Dermis microvascular lymphatic vessel endothelial cell (primary cell): ENCODE data around the gene PPA1. TPM values are rescaled to one million over a fixed set of nuclear protein-coding genes. Genes with fewer than 3 reads are reported as not detected.
"Not testable (repeated sequence)": the region's sequence is repeated elsewhere in the genome, so short reads cannot be mapped to it uniquely, and the experiment has no call there.

Source experiments
- DNase-seq, 2 donors: peaks; one replicate each; pipeline versions ENCODE4 v3.0.0 to v3.0.0-alpha.2; 2010; ENCODE audit warnings: low read depth in 2 of 2
- total RNA-seq: library from RNA; depleted of rRNA; stranded (reverse); fragments of >200 nt; gene quantifications from 2 replicates; pipeline ENCODE4 v1.2.1, GENCODE V29; 2014

Gene PPA1
- total RNA-seq, 1 donor from 2014 or later: 147 TPM

DNA sequence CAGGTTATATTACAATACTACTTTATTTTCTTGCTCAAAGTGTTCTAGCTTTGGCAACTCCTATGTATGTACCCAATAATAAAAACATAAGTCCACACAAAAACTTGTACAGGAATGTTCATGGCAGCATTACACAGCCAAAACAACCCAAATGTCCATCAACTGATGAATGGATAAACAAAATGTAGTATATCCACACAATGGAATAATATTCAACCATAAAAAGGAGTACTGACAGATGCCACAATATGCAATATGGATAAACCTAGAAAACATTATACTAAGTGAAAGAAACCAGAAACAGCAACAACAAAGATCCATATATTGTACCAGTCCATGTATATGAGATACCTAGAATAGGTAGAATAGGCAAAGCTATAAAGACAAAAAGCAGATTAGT is 21.0 kb downstream of the PPA1 start:
- no peak for DNase-seq

- DNase-seq: no peak
These were observed 26.5 kb downstream of the PPA1 start for GRCh38 chr10:70206762-70207161.

DNA sequence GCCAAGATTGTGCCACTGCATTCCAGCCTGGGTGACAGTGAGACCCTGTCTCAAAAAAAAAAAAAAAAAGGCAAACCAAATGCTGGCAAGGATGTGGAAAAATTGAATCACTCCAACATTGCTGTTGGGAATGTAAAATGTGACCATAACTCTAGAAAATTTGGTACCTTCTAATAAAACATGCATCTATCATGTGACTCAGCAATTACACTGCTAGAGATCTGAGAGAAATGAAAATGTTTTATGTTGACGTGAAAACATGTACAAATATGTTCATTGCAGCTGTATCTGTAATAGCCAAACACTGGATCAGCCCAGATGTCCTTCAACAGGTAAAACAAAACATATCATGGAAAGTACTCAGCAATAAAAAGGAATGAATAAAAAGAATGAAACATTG is 32.1 kb downstream of the PPA1 start:
- DNase-seq: no peak

GRCh38 chr10:70198696-70199466 is 34.3 kb downstream of the PPA1 start:
- no peak for DNase-seq

DNA sequence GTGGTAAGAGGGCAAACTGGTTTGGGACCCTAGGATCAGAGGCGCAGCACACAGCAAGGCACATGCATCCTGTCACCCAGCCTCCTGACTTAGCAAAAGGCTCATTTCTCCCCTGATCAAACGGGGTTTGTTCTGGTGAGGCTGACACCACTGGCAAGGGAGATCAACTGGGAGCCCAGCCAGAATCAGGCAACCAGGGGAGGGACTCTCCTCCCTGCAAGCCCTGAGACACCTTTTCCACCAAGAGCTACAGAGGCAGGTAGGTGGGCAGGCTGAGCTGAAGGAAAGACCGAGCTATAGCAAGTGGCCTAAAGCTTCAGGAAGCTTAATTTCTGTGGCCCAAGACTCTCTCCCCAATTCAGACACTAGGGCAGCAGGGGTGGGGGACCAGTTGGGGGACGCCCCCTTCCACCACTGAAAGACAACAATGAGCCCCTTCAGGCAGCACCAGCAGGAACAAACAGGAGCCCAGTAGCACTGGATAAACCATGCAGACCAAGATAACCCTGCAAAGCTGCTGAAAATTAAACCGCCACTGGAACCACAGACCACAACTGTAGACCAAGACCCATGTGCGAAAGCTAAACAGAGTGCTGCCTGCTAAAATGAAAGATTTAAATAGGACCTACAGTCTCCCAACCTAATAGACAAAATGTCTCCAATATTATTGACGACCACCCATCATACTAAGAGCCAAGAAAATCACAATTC is 35.8 kb downstream of the PPA1 start:
- DNase-seq: no peak

- DNase-seq: no peak
These were observed 39.8 kb downstream of the PPA1 start for GRCh38 chr10:70193391-70193844.

DNA sequence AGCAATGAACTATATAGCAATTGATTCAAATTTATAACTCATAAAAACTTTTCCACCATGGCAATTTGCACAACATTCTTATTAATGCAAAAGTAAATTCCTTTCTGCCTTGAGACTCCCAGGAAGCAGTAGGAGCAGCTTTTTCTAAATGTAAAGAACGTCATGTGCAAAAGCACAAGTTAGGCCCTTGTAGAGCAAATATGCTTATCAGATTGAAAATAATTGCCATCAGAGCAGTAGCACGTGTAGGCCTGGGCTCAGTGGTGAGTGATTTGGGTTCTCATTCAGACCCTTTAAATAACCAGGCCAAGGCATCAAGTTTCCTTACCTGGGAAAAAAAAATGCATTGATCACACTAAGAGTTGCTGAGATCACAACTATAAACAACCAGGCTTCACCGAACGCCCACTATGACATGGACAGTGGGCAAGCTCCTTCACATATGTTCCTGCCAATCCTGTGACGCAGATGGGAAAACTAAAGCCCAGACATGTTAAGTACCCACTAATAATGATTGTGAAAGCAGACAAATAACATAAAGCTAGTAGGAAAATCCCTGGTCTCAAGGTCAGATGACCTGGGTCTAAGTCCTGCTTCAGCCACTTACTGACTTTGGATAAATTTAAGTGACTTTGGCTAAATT is 40.8 kb downstream of the PPA1 start:
- no peak for DNase-seq

DNA sequence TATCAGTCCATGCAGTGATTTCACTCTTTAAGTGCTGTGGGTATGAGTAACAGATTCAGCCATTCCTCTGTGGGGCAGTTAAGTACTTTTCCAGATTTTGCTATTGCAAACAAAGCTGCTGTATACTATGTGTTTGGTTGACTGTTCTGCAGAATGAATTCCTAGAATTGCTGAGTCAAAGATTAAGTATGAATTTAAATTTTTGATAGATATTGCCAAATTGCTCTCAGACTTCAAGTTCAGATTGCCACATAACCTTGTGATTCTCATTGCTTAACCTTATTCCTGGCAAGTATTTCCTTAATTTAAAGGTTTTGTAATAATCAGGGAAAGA is 41.3 kb downstream of the PPA1 start:
- no peak for DNase-seq

- DNase-seq: no peak
These were observed 41.9 kb downstream of the PPA1 start for GRCh38 chr10:70191161-70191971.

DNA sequence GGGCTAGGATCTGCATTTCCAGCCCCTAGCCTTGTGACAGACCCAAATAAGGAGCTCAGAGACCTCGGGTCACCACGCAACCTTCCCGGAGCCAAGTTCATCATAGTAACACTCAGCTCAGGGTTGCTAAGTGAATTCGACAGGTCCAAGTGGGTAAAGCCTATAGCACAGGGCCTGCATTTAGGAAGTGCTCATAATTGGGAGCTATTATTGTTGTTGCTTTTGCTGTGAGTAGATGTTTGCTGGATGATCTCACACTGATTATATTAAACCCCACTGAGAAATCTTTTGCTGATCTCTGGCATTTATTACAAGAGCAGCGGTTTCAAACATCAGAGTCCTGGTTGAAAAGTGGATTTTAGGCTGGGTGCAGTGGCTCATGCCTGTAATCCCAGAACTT is 42.6 kb downstream of the PPA1 start:
- DNase-seq: no peak

- no peak for DNase-seq
These were observed 43.1 kb downstream of the PPA1 start for GRCh38 chr10:70190102-70190501.

DNA sequence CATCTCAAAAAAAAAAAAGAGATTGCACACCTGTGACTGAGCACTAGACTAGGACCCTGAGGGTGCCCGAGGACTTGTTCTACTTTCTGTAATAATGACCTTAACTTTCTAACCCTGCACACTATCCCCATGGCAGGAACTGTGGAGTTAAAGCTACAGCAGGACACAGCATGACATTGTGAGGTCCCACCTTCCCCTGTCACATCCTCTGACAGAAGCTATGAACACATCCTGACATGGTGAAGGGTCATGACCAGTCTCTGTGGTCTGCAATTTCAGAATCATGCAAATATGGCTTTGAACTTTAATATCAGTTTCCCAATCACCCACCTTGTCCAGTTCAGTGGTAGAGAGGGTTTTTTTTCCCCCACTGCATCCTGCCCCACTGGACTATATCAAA is 44.5 kb downstream of the PPA1 start:
- DNase-seq: no peak

- no peak for DNase-seq
These were observed 46.7 kb downstream of the PPA1 start for GRCh38 chr10:70186571-70186970.

DNA sequence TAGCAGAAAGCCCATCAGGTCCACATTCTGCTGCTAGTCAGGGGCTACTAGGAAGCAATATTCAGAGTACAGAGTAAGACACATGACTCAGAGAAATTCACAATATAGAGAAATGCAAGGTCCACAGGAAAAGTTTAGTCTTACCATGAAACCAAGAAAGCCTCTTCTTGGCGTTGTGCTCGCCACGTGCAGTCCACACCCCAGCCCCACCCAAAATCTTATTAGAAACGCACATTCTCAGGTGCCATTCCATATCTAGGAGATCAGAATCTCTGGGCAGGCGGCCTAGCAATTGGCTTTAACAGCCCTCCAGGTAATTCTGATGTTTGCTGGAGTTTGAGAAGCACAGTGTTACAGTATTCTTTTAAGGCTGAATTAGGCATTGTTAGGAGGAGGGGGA is 47.1 kb downstream of the PPA1 start:
- no peak for DNase-seq

DNA sequence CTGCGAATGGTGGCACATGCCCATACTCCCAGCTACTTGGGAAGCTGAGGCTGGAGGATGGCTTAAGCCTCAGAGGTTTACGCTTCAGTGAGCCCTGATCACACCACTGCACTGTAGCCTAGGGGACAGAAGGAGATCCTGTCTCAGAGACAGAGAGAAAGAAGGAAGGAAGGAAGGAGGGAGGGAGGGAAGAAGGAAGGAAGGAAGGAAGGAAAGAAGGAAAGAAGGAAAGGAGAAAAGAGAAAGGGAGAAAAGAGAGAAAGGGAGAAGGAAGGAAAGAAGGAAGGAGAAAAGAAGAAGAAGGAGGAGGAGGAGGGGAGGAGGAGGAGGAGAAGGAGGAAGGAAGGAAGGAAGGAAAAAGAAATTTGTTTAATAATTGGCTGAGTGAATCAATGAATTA is 49.9 kb downstream of the PPA1 start:
- no peak for DNase-seq

GRCh38 chr10:70179209-70179608 is 54.0 kb downstream of the PPA1 start:
- DNase-seq: not testable (repeated sequence)

DNA sequence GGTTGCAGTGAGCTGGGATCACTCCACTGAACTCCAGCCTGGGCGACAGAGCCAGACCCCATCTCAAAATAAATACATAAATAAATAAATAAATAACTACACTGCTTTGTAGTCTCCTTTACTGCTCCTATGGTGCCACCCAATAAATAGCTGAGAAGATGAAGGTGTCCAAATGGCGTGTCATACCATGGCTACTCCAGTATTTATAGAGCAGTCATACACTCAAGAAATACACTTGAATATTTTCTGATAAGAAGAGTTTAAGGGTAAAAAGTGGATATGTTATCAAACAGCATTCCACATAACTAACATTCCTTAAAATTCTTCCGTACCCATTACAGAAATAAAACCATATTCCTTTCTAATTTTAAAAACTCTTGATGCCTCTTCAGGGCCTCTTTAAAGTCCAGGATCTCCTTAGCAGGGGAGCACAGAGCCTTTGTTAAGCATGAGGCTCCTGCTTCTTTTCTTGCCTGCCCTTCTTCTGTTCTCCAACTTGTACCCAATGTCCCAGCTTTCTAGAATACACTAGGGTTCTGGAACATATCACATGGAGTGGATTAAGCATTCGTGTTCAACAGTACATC is 55.0 kb downstream of the PPA1 start:
- no peak for DNase-seq

GRCh38 chr10:70176441-70176840 is 56.8 kb downstream of the PPA1 start:
- DNase-seq: no peak

DNA sequence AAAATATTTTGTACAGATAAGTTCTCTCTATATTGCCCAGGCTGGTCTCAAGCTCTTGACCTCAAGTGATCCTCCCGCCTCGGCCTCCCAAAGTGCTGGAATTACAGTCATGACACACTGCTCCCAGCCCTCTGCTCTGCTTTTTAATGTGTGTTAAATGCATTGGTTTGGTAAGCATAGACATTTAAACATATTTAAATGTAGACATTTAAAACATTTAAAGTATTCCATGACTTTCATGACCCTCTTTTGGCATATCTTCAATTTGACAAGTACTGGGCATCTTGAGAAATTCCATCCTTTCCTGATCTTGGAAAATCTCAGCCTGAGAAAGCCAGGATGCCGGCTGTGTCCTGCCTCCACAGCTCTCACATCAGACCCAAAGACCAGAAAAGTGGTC is 57.7 kb downstream of the PPA1 start:
- no peak for DNase-seq

DNA sequence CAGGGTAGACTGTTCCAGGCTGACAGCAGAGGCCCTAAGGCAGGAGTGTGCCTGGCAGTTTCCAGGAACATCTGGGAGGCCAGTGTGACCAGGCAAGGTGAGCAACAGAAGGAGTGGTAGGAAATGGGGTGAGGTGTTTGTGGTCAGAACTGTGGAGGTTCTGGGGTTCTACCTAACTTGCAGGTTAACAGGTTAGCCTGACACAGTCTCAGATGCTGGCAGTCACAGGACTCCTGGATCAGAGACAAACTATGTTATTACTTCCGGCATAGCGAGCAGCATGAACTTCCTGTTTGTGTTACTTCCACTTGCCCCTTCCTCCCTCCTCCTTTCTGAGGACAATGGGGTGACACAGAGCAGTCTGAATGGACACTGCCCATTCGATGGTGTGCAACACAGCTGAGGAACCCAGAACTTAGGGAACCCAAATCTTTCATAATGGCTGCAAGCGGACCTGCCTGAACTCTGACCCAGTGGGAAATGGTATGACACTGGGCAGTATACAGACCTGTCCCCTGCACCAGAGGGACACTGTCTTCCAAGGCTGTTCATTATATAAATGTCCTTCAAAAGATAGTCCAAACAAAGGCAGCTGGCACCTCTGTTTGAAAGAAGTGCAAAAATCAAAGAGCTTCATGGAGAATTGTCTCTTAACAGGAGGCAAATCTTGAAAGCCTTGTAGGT is 59.0 kb downstream of the PPA1 start:
- peak; percentile 38 to 64 for DNase-seq
